HG03354 (cell line): ENCODE data around the gene UCHL5.
A peak's percentile ranks its signal among the peaks of the same experiment; 100 is the strongest.
"Not testable (repeated sequence)": the region's sequence is repeated elsewhere in the genome, so short reads cannot be mapped to it uniquely, and the experiment has no call there.

Experiments
- ATAC-seq: cut with Tn5 transposase; IDR thresholded peaks from one replicate; pipeline ENCODE4 v1.9.1; 2021; ENCODE audit warnings: mild to moderate bottlenecking; ENCODE audit not compliant: unreplicated experiment, poor library complexity, severe bottlenecking

UCHL5 gene

DNA sequence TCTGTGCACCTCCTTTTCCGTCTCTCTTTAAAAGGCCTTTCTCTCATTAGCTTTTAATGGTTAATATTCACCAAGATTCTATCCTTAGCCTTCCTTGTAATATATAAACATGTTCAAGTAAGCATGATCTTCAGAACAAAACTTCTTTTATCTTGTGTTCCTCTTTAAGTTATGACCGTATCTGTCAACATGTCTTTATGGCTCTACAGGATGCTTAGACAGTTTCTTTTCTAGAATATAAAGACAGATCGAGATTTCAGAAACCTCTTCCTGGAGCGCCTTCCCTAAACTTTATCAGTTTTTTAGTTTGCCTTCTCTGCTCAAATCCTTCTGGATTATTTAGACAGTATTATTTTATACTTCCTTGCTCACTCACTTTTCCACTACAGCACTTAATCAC lies 7.4 kb upstream of the UCHL5 start:
- no peak for ATAC-seq

- ATAC-seq: no peak
These were observed 6.8 kb upstream of the UCHL5 start for GRCh38 chr1:193065954-193066353.

DNA sequence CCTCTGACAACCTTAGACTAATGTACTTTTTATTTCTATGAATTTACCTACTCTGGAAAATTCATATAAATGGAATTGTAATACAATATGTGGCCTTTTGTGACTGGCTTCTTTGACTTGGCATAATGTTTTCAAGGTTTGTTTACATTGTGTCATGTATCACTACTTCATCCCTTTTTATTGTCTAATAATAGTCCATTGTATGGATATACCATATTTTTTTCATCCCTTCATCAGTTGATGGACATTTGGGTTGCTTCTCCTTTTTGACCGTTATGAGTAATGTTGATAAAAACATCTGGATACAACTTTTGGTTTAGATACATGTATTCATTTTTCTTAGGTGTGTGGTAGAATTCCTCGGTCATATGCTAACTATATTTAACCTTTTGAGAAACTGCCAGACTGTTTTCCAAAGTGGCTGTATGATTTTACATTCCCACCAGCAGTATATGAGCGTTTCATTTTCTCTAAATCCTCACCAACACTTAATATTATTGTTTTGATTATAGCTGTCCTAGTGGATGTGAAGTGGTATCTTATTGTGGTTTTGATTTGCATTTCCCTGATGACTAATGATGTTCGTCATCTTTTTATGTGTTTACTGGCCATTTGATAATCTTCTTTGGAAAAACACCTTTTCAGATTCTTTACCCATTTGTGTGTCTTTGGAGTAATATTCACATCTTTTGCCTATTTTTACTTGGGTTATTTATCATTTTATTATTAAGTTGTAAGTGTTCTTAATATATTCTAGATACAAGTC lies 3.7 kb upstream of the UCHL5 start:
- no peak for ATAC-seq

DNA sequence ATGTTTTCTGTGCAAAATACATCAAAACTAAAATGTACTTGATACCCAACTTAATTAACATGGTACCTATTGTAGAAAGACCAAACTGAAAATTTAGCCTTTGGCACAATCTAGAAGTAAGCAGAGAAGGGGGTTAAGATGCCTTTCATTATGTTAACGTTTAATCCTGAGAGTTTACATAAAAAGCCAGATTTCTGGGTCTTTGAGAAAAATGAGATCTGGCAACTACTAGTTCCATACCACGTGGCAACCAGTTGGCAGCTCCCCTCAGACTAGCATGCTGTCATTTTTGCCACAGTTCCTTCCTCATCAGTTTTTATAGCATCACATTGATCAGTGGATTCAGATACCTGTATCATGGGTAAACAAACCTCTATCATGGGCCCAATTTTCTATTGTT lies 1.8 kb upstream of the UCHL5 start:
- no peak for ATAC-seq

GRCh38 chr1:193060406-193060805 lies 1.2 kb upstream of the UCHL5 start:
- ATAC-seq: no peak

DNA sequence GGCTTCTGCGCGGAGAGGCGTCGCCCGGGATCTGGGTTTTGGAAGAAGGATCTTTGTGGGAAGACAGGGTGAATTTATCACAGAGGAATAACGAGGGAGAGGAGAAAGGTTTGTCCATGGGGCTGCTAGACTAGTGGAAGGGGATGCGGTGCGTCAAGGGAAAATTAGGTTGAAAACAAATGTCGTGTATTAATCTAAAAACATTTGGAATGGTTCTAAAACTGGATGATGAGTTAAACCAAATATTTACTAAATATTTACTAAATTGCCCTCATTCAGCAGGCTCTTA lies 899 bp upstream of the UCHL5 start:
- ATAC-seq: no peak

GRCh38 chr1:193058529-193059281 lies 455 bp downstream of the UCHL5 start:
- peak; percentile 39 for ATAC-seq

- ATAC-seq: no peak
These were observed 4.9 kb downstream of the UCHL5 start for GRCh38 chr1:193054169-193054675.

- ATAC-seq: not testable (repeated sequence)
These were observed 10.2 kb downstream of the UCHL5 start for GRCh38 chr1:193048913-193049312.

- no peak for ATAC-seq
These were observed 16.1 kb downstream of the UCHL5 start for GRCh38 chr1:193042766-193043691.

GRCh38 chr1:193040011-193040410 lies 19.1 kb downstream of the UCHL5 start:
- ATAC-seq: no peak

DNA sequence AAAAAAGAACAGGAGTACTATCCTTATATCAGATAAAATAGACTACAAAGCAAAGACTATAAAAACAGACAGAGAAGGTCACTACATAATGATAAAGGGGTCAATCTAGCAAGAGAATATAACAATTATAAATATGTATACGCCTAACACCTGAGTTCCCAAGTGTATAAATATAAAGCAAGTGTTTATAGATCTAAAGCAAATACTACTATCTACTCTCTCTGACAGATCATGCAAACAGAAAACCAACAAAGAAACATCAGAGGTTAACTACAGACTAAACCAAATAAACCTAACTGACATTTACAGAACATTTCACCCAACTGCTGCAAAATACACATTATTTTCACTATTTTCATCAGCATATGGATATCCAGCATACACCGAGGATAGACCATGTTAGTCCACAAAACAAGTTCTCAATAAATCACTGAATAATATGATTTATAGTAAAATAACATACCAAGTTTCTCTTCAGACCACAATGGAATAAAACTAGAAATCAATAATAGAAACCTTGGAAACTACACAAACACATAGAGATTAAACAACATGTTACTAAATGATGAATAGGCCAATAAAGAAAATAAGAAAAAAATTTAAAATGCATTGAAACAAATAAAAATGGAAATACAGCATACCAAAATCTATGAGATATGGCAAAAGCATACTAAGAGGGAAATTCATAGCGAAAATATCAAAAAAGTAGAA lies 22.7 kb downstream of the UCHL5 start:
- no peak for ATAC-seq

DNA sequence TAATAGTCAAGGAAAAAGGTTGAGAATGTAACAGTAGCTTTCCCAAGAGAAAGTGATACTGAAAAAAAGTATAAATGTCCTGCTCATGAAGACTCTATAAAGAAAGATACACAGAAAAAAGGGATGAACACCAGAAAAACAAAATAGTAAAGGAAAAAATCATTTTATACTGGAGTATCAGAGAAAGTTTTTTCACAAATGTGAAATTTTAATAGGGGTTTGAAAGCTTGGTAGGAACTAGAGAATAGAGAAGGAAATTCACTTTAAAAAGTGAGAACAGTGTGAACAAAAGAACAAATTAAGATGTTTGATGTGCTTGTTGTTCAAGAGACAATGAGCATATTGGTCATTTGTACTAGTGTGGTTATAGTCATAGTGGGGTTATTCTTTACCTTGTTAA lies 25.6 kb downstream of the UCHL5 start:
- ATAC-seq: no peak

GRCh38 chr1:193032643-193033427 lies 26.3 kb downstream of the UCHL5 start:
- not testable (repeated sequence) for ATAC-seq

- peak; percentile 75 for ATAC-seq
These were observed 27.7 kb downstream of the UCHL5 start for GRCh38 chr1:193031431-193031830.

DNA sequence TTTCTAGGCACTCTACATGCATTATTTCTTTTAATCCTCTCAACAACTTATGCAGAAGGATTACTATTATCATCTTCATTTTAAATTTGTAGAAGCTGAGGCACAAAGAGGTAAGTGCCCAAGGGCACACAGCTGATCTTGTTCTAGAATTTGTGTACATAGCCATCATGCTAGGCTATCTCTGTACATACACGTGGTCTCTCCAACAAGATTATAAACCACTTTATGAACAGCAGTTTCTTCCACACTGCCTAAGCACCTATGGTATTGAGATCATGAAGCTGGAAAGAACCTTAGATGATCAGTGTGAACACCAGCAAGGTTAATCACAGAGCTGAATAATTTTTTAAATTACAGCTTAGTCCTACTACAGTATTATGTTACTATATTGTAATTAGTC lies 28.9 kb downstream of the UCHL5 start:
- ATAC-seq: no peak

GRCh38 chr1:193025218-193025617 lies 33.9 kb downstream of the UCHL5 start:
- no peak for ATAC-seq

GRCh38 chr1:193019442-193020026 lies 39.6 kb downstream of the UCHL5 start:
- peak; percentile 80 for ATAC-seq

DNA sequence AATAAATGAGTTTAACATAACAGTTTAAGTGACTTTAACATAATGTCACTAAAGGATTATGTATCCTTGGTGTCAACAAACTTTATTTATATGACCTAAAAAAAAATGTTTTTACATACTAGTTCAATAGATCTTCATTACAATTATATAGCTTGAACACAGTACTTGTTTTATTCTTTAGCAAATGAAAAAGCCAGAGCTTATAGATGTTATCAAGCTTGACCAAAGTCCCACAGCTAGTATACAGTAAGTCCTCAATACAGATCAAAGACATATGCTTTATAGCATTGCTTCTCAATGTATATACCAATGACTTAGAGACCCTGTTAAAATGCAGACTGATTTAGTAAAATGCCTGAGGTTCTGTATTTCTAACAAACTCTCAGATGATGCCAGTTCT lies 42.4 kb downstream of the UCHL5 start:
- ATAC-seq: no peak
